LNCAP (cell line): ENCODE results near the gene CD28.

Source experiments
- TF ChIP-seq, protein P1 (sequence below): fragments of 450-650 bp; IDR thresholded peaks from 2 replicates; pipeline ENCODE4 v1.5.1; 2017; ENCODE audit warnings: mild to moderate bottlenecking

The CD28 gene

DNA sequence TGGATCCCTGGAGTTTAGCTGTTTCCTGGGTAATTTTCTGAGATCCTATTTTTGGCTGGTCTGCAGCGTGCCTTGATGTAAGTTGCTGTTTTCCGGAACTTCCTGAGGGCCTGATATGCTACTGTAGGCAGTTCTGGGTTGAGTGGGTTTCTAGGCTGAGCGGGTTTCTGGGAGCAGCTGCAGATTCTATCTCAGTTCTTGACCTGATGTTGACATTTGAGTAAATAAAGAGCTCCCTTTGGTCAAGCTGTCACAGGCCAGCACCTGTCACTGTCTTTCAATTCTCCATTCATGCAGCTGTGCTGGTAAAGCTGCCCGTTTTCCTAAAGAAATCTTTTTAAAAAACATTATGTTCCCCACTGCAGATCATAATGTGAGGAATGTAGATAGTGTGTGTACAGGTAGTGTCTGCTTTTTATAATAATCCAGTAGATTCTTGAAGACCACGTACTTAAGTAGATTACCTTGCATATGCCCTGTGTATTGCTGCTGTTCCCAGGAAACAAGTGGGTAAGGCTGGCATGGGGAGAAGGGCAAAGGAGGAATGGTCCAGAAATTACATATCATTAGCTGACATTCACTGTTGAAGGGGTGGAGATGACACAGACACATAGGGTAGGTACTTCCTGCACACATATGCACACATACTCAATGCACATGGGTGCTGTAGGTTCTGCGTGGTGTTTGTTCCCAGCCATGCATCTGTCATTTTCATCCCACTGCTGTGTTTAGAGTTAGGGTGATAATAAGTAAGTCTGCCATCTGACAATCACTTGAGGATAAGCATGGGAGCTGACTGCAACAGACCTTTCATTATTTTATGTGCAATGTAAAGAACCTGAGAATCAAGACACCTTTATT, 25.9 kb downstream of the CD28 start:
- TF ChIP-seq, protein P1, sequence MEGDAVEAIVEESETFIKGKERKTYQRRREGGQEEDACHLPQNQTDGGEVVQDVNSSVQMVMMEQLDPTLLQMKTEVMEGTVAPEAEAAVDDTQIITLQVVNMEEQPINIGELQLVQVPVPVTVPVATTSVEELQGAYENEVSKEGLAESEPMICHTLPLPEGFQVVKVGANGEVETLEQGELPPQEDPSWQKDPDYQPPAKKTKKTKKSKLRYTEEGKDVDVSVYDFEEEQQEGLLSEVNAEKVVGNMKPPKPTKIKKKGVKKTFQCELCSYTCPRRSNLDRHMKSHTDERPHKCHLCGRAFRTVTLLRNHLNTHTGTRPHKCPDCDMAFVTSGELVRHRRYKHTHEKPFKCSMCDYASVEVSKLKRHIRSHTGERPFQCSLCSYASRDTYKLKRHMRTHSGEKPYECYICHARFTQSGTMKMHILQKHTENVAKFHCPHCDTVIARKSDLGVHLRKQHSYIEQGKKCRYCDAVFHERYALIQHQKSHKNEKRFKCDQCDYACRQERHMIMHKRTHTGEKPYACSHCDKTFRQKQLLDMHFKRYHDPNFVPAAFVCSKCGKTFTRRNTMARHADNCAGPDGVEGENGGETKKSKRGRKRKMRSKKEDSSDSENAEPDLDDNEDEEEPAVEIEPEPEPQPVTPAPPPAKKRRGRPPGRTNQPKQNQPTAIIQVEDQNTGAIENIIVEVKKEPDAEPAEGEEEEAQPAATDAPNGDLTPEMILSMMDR: no peak

DNA sequence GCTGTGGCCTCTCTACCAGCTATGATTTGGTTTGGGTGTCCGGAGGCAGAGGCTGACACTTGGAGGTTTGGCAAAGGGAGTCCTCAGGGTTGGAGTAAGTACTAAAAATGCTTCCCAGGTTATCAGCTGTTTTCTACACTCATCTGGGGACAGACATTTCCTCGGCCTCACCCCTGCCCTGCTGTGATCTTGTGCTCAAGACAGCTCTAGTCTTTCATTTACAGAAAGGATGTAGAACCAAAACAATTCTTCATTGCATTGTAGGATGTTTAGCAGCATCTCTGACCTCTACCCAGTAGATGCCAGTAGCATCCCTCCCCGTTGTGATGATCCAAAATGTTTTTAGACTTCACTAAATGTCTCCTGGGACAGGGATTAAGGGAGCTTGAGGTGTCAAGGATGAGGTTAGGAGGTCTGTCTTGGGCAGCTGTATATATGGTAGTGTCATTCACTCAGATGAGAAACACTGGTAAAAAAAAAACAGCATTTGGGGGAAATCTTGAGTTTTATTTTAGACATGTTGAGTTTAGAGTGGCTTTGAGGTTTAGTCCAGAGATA, 26.6 kb downstream of the CD28 start:
- TF ChIP-seq, protein P1: no peak

DNA sequence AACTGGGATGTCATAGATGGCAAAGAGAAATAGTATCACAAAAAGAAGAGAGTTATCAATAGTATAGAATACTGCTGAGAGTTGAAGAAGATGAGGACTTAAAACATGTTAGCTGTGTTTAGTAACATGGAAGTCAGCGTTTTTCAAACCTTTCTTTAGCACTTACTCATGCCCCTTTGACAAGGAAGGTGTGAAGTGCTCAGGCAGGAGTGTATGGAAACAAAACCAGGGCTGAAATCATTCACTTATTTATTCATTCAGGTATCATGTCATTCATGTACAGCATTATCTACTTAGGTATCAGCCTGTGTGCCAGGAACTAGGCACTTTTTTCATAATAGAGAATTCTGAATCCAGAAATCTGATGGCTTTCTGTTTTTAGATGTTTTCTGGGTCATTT, 27.2 kb downstream of the CD28 start:
- TF ChIP-seq, protein P1: no peak

DNA sequence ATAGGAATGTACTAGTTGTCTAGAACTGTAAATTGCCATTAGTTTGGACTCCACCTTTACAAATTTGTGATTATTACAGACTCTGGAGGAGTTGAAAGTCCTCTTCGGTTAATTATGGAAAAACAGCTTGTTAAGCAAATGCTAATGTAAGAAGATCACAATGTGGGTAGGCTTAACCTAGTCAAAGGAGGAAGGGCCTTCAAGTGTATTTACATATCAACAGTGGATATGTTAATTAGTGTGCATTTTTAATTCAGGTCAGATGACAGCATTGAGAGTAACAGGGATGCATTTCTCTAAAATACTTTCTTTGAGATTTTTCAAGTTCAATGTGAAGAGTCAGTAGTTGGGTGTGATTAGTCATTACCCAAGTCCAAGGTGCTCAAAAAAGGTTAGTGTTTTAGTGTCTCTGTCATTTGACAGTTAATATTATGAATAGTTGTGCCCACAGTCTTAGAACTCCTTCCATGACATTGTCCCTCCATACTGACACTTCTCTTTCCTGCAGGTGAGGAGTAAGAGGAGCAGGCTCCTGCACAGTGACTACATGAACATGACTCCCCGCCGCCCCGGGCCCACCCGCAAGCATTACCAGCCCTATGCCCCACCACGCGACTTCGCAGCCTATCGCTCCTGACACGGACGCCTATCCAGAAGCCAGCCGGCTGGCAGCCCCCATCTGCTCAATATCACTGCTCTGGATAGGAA, 28.0 kb downstream of the CD28 start:
- TF ChIP-seq, protein P1: no peak

DNA sequence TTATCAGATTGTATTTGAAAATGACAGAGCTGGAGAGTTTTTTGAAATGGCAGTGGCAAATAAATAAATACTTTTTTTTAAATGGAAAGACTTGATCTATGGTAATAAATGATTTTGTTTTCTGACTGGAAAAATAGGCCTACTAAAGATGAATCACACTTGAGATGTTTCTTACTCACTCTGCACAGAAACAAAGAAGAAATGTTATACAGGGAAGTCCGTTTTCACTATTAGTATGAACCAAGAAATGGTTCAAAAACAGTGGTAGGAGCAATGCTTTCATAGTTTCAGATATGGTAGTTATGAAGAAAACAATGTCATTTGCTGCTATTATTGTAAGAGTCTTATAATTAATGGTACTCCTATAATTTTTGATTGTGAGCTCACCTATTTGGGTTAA, 30.9 kb downstream of the CD28 start:
- TF ChIP-seq, protein P1: no peak

DNA sequence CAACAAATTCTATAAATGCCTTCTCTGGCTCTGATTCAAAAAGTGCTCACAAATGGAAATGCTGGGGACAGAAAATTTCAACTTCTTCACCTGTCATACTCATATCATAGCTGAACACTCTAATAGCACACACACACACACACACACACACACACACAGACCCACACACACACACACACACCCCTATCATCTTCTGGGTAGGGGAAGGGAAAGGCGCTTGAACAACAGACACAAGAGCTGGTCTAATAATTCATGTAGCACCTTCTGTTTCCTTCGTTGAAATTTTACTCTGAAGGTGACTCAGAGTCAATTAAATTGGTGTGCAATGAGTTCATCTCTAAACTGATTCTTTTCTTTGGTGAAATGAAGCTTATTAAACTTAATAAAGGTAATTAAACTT, 32.9 kb downstream of the CD28 start:
- TF ChIP-seq, protein P1: no peak

DNA sequence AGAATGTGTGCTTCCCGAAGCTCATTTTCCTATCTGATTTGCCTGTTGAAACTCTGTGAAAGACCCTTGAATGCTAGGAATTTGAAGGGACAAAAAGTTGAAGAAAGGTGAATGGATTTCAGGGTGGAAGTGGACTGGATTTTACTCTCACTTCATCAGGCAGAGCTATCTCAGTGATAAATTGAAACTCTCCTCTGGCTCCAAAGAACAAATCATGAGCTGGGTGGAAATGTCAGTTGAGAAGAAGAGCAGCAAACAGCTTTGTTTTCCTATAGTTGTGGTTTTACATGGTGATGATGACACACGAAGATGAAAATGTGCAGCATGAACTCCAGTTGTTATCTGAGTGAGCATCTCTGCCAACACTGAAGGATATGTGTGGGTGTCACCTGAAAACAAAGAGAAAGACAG, 34.4 kb downstream of the CD28 start:
- TF ChIP-seq, protein P1: no peak
